ENCODE measurements around the gene KNG1.

GRCh38 chr3:186775999-186776398 lies 58.8 kb downstream of the KNG1 start:
- TF ChIP-seq CTCF (IDR thresholded peaks at IDR 0.05; ENCODE audit: insufficient read depth, low read depth, low read length) (no peak), EZH2 (IDR thresholded peaks at IDR 0.05; ENCODE audit: insufficient read depth, low read length) (no peak)

All from astrocyte (in vitro differentiated cells and primary cell).